K562 (cell line): ENCODE results near the gene PITPNC1.

Source experiments
- SIX5 ChIP-seq, 2 experiments: IDR thresholded peaks; 2 replicates each; pipeline ENCODE4 v1.6.1; 2011; ENCODE audit warnings: low read length in 2 of 2, borderline replicate concordance in 1 of 2, low read depth in 1 of 2, mild to moderate bottlenecking in 1 of 2, moderate library complexity in 1 of 2; ENCODE audit not compliant: insufficient read depth in 1 of 2
- SMC3 ChIP-seq: conservative IDR thresholded peaks from 2 replicates; pipeline ENCODE4 v1.6.1; 2011; ENCODE audit warnings: low read depth, low read length, improper control_type of control experiment; ENCODE audit not compliant: insufficient read depth

DNA sequence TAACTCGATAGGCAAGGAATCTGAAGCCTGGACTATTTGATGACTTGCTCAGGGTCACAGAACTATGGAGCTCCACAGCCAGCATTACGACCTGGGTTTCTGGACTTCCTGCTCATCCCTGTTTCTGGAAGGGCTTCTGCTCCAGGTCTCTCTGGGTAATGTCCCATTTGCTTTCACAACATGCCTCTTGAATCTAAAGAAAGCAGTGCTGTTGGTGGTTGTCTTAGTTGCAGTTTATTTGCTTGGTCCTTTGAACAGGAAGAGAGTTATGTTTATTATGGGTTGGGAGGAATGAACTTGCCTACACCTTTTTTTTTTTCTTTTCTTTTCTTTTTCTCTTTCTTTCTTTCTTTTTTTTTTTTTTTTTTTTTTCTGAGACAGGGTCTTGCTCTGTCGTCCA, 84.8 kb downstream of the PITPNC1 start:
- TF ChIP-seq SMC3 = no peak
- TF ChIP-seq SIX5 (IDR thresholded peaks at IDR 0.05; ENCODE audit: borderline replicate concordance in 1 of 2, insufficient read depth in 1 of 2, low read depth in 1 of 2, low read length in 2 of 2) = no peak
